Hematopoietic multipotent progenitor cell treated with erythropoietin and hydrocortisone succinate and interleukin-3 and kit ligand, for 15 days (in vitro differentiated cells): ENCODE data around the gene PARD3.

Experiments used
- DNase-seq: peaks from one replicate; pipeline ENCODE4 v3.0.0-alpha.2; 2015; ENCODE audit warnings: low spot score

The PARD3 gene

GRCh38 chr10:34618611-34619010 lies 196.5 kb downstream of the PARD3 start:
- DNase-seq = no peak

- DNase-seq = no peak
These were observed 199.3 kb downstream of the PARD3 start for GRCh38 chr10:34615770-34616169.

- no peak for DNase-seq
These were observed 201.6 kb downstream of the PARD3 start for GRCh38 chr10:34613491-34613890.

GRCh38 chr10:34612938-34613337 lies 202.2 kb downstream of the PARD3 start:
- DNase-seq = no peak

GRCh38 chr10:34612446-34612845 lies 202.7 kb downstream of the PARD3 start:
- no peak for DNase-seq

- no peak for DNase-seq
These were observed 205.7 kb downstream of the PARD3 start for GRCh38 chr10:34609287-34609940.

GRCh38 chr10:34607894-34608293 lies 207.2 kb downstream of the PARD3 start:
- DNase-seq = no peak

- DNase-seq = no peak
These were observed 208.2 kb downstream of the PARD3 start for GRCh38 chr10:34606890-34607289.

GRCh38 chr10:34602478-34602877 lies 212.6 kb downstream of the PARD3 start:
- DNase-seq = no peak

- no peak for DNase-seq
These were observed 213.4 kb downstream of the PARD3 start for GRCh38 chr10:34601691-34602090.

GRCh38 chr10:34599026-34599795 lies 215.9 kb downstream of the PARD3 start:
- DNase-seq = no peak

- DNase-seq = no peak
These were observed 218.7 kb downstream of the PARD3 start for GRCh38 chr10:34596351-34596750.

GRCh38 chr10:34593930-34594329 lies 221.2 kb downstream of the PARD3 start:
- no peak for DNase-seq

GRCh38 chr10:34593374-34593890 lies 221.7 kb downstream of the PARD3 start:
- no peak for DNase-seq

GRCh38 chr10:34590793-34591192 lies 224.3 kb downstream of the PARD3 start:
- DNase-seq = no peak

- DNase-seq = no peak
These were observed 225.8 kb downstream of the PARD3 start for GRCh38 chr10:34589275-34589674.

GRCh38 chr10:34587680-34588019 lies 227.4 kb downstream of the PARD3 start:
- DNase-seq = no peak

GRCh38 chr10:34587002-34587679 lies 228.0 kb downstream of the PARD3 start:
- no peak for DNase-seq

GRCh38 chr10:34585422-34586112 lies 229.5 kb downstream of the PARD3 start:
- no peak for DNase-seq

- DNase-seq = no peak
These were observed 230.9 kb downstream of the PARD3 start for GRCh38 chr10:34584164-34584563.

GRCh38 chr10:34581801-34582532 lies 233.1 kb downstream of the PARD3 start:
- DNase-seq = no peak

GRCh38 chr10:34580643-34581042 lies 234.5 kb downstream of the PARD3 start:
- DNase-seq = no peak
